C1 segment of cervical spinal cord (tissue), 14 donors: ENCODE data around the gene APEH.
"Not testable (repeated sequence)": the region's sequence is repeated elsewhere in the genome, so short reads cannot be mapped to it uniquely, and the experiment has no call there.

Source experiments
- DNase-seq, 14 donors: peaks; one replicate each; lab custom pipeline; 2025; lab: John Stamatoyannopoulos, UW

APEH gene

GRCh38 chr3:49668861-49669260, 5.3 kb upstream of the APEH start:
- no peak for DNase-seq

- no peak for DNase-seq
Measured at GRCh38 chr3:49669352-49669751, 4.8 kb upstream of the APEH start.

GRCh38 chr3:49670940-49671290, 3.2 kb upstream of the APEH start:
- DNase-seq, result no peak

GRCh38 chr3:49671291-49672288, 2.6 kb upstream of the APEH start:
- DNase-seq, result no peak

- no peak for DNase-seq
Measured at GRCh38 chr3:49673121-49673714, 933 bp upstream of the APEH start.

- no peak for DNase-seq
Measured at GRCh38 chr3:49674497-49674983, 389 bp downstream of the APEH start.

GRCh38 chr3:49675912-49676311, 1.8 kb downstream of the APEH start:
- no peak for DNase-seq

- no peak for DNase-seq
Measured at GRCh38 chr3:49680493-49681231, 6.5 kb downstream of the APEH start.

GRCh38 chr3:49681232-49681522, 7.0 kb downstream of the APEH start:
- DNase-seq, result no peak

GRCh38 chr3:49681543-49681942, 7.4 kb downstream of the APEH start:
- DNase-seq, result no peak

- no peak for DNase-seq
Measured at GRCh38 chr3:49683162-49683561, 9.0 kb downstream of the APEH start.

- not testable (repeated sequence) for DNase-seq
Measured at GRCh38 chr3:49684453-49684852, 10.3 kb downstream of the APEH start.

- DNase-seq, result not testable (repeated sequence)
Measured at GRCh38 chr3:49685103-49685502, 11.0 kb downstream of the APEH start.

- not testable (repeated sequence) for DNase-seq
Measured at GRCh38 chr3:49685846-49686245, 11.7 kb downstream of the APEH start.

GRCh38 chr3:49686346-49686745, 12.2 kb downstream of the APEH start:
- not testable (repeated sequence) for DNase-seq

GRCh38 chr3:49686769-49687423, 12.7 kb downstream of the APEH start:
- not testable (repeated sequence) for DNase-seq

GRCh38 chr3:49687424-49687795, 13.3 kb downstream of the APEH start:
- DNase-seq, result not testable (repeated sequence)

GRCh38 chr3:49688338-49689045, 14.3 kb downstream of the APEH start:
- DNase-seq, result not testable (repeated sequence)

GRCh38 chr3:49689046-49689907, 15.1 kb downstream of the APEH start, which contains the start of the genes MST1 and RNF123:
Gene MST1 (minus strand): TSS chr3:49689474. CDS start chr3:49688691, 783 bp downstream.
Gene RNF123 (plus strand): TSS chr3:49689557. CDS start chr3:49691166, 1,609 bp downstream.
- DNase-seq, result no peak
